NCI-H2227 (cell line): Measurements from ENCODE around the gene SCFD2.
"Not testable (repeated sequence)": the region's sequence is repeated elsewhere in the genome, so short reads cannot be mapped to it uniquely, and the experiment has no call there.

ENCODE experiments used
- DNase-seq: peaks from one replicate; lab custom pipeline; 2025; ENCODE audit not compliant: unreplicated experiment; lab: John Stamatoyannopoulos, UW

The SCFD2 gene

GRCh38 chr4:52840531-52841370 lies 525.1 kb downstream of the SCFD2 start:
- no peak for DNase-seq

- DNase-seq: no peak
Observed at GRCh38 chr4:52838729-52839586, 526.9 kb downstream of the SCFD2 start.

- DNase-seq: no peak
Observed at GRCh38 chr4:52837716-52838558, 527.9 kb downstream of the SCFD2 start.

- DNase-seq: no peak
Observed at GRCh38 chr4:52836678-52837077, 529.2 kb downstream of the SCFD2 start.

- DNase-seq: no peak
Observed at GRCh38 chr4:52836120-52836519, 529.7 kb downstream of the SCFD2 start.

- DNase-seq: not testable (repeated sequence)
Observed at GRCh38 chr4:52834641-52835456, 531.0 kb downstream of the SCFD2 start.

- DNase-seq: no peak
Observed at GRCh38 chr4:52833941-52834525, 531.8 kb downstream of the SCFD2 start.

- no peak for DNase-seq
Observed at GRCh38 chr4:52825460-52826090, 540.3 kb downstream of the SCFD2 start.

GRCh38 chr4:52824603-52825459 lies 541.0 kb downstream of the SCFD2 start:
- DNase-seq: no peak

GRCh38 chr4:52824270-52824602 lies 541.6 kb downstream of the SCFD2 start:
- DNase-seq: no peak

GRCh38 chr4:52823702-52824092 lies 542.2 kb downstream of the SCFD2 start:
- no peak for DNase-seq
